ENCODE results near the gene LRBA. TPM values are rescaled to one million over a fixed set of nuclear protein-coding genes. Genes with fewer than 3 reads are reported as not detected.

Gene LRBA
- total RNA-seq, 1 donor from 2014 or later = 39.9 TPM

DNA sequence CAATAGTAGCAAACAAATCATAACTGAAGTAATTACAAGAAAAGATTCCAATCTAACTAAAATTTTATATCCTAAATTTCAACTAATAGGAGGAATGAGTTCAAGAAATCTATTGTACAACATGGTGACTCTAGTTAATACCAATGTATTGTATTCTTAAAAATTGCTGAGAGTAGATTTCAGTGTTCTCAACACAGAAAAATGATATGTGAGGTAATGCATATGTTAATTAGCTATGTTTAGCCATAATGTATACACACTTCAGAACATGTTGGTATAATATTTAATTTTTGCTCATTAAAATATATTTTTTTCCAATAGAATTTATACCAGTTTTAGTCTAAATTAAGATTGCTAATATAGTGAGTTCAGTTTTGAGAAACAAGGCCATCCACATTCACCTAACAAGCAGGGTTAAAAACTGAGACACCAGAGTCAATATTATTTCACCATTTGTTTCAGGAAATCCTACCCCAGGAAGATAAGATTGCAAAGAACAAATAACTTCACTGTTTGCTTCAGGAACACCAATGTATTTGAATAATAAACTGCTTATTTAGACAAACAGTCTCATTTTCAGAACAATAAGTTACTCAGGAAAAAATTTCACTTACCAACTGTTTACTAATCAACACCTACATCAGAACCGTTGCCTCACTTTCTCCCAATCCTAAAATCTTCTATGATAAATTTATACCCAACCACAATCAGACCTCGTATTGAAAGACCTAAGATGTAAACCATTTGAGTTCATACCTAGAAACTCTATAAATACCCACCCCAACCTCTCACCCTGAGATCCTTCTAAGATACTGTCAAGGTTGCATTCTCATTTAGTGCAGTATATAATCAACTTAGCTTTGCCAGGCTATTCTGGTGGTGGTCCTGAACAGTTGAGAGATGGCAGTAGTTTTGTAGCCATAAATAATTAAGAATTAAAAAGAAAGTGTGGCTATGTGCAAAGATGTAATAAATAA, 300.3 kb downstream of the LRBA start:
- Histone ChIP-seq H3K27me3 (no peaks in the 10 kb centered on the region), H3K27ac (no peak overlapping the region), H3K4me3 (no peak overlapping the region), H3K9me3 (no peaks in the 10 kb centered on the region), H3K4me1 (no peaks in the 10 kb centered on the region), H3K36me3 (no peaks in the 10 kb centered on the region)
- no peak for ATAC-seq
- DNase-seq = no peak
- intact Hi-C loops (cut with DNase I) = no loop called here
- TF ChIP-seq, protein P1, sequence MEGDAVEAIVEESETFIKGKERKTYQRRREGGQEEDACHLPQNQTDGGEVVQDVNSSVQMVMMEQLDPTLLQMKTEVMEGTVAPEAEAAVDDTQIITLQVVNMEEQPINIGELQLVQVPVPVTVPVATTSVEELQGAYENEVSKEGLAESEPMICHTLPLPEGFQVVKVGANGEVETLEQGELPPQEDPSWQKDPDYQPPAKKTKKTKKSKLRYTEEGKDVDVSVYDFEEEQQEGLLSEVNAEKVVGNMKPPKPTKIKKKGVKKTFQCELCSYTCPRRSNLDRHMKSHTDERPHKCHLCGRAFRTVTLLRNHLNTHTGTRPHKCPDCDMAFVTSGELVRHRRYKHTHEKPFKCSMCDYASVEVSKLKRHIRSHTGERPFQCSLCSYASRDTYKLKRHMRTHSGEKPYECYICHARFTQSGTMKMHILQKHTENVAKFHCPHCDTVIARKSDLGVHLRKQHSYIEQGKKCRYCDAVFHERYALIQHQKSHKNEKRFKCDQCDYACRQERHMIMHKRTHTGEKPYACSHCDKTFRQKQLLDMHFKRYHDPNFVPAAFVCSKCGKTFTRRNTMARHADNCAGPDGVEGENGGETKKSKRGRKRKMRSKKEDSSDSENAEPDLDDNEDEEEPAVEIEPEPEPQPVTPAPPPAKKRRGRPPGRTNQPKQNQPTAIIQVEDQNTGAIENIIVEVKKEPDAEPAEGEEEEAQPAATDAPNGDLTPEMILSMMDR (IDR thresholded peaks at IDR 0.05) = no peak

DNA sequence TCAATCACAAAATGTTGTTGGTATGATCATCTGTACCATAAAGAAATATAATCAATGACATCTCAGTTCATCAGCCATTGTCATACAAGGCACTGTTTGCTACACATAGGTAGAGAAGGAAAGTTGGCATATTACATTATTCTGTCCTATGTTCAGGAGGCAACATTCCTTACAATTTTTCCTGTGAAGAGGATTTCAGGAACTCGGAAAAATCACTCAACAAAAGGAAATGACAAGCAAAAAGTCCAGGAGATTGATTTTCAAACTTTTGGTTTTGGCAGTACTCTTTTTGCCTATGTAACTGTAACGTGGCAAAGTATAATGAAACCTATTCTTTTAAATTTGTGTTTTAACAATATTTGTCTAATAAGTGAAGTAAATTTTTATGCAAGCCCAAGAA, 301.8 kb downstream of the LRBA start:
- Histone ChIP-seq H3K27me3 (no peaks in the 10 kb centered on the region), H3K27ac (no peak overlapping the region), H3K36me3 (no peaks in the 10 kb centered on the region), H3K9me3 (no peaks in the 10 kb centered on the region), H3K4me1 (no peaks in the 10 kb centered on the region), H3K4me3 (no peak overlapping the region)
- intact Hi-C loops (cut with DNase I) = no loop called here
- DNase-seq = no peak
- no peak for ATAC-seq
- TF ChIP-seq, protein P1 (IDR thresholded peaks at IDR 0.05) = no peak

DNA sequence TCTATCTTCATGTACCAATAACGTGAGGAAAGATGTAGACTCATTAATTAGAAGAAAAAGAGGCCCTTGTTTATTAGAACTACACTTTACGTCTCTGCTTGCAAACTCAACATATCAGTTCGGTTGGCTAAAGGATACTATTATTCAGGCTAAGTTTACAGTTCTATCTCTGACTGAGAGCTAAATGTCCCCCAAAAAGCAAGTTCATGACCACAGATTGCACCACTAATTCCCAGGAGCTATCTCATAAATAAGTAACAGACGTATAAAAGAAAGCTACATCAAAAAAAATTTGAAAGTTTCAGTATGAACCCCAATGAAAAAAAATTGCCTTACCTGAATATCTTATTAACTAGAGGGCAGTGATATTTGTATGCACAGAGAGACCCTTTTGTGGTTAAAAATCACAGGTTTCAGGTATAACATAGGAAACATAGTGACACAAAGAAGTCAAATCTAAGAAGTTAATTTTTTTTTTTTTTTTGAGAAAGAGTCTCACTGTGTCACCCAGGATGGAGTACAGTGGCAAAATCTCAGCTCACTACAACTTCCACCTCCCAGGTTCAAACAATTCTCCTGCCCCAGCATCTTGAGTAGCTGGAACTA, 304.2 kb downstream of the LRBA start:
- no peaks in the 10 kb centered on the region for H3K9me3 ChIP-seq
- no peaks in the 10 kb centered on the region for H3K4me1 ChIP-seq
- TF ChIP-seq, protein P1 (IDR thresholded peaks at IDR 0.05) = no peak
- H3K27ac ChIP-seq = no peak overlapping the region
- ATAC-seq = no peak
- intact Hi-C loops (cut with DNase I) = no loop called here
- no peak overlapping the region for H3K4me3 ChIP-seq
- no peaks in the 10 kb centered on the region for H3K27me3 ChIP-seq
- DNase-seq = no peak
- H3K36me3 ChIP-seq = no peaks in the 10 kb centered on the region

DNA sequence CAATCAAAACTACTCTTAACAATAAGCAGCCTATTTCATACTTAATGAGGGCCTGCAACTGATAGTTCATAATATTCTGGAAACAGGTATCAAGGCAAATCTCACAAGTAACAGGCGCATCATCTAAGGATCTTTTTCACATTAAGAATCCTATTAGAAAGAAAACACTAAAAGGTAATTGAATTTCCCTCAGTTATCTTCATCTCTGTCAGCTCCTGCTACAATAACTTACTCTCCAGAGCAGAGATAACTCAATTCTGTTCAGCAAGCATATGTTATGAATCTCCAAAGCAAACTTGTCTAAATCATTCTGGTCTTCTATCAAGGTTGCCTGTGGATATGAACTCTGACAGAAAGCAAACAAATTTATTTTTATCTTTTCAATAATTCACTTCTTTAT, 307.1 kb downstream of the LRBA start:
- ATAC-seq (no peak), DNase-seq (no peak)
- no peaks in the 10 kb centered on the region for H3K36me3 ChIP-seq
- no peaks in the 10 kb centered on the region for H3K9me3 ChIP-seq
- intact Hi-C loops (cut with DNase I) = no loop called here
- no peaks in the 10 kb centered on the region for H3K27me3 ChIP-seq
- TF ChIP-seq, protein P1 (IDR thresholded peaks at IDR 0.05) = no peak
- no peak overlapping the region for H3K27ac ChIP-seq
- no peak overlapping the region for H3K4me3 ChIP-seq
- H3K4me1 ChIP-seq = no peaks in the 10 kb centered on the region

GRCh38 chr4:150699599-150699998, 315.5 kb downstream of the LRBA start:
- no peak overlapping the region for H3K4me3 ChIP-seq
- TF ChIP-seq, protein P1 (IDR thresholded peaks at IDR 0.05) = no peak
- no peaks in the 10 kb centered on the region for H3K9me3 ChIP-seq
- no peaks in the 10 kb centered on the region for H3K4me1 ChIP-seq
- H3K36me3 ChIP-seq = no peaks in the 10 kb centered on the region
- DNase-seq (no peak), ATAC-seq (no peak)
- no peak overlapping the region for H3K27ac ChIP-seq
- H3K27me3 ChIP-seq = no peaks in the 10 kb centered on the region
- intact Hi-C loops (cut with DNase I) = no loop called here
